Neural crest cell (in vitro differentiated cells): ENCODE results near the gene QARS1. TPM values are rescaled to one million over a fixed set of nuclear protein-coding genes. Genes with fewer than 3 reads are reported as not detected.

Source experiments
- DNase-seq: peaks from one replicate; pipeline ENCODE4 v3.0.0; 2021; ENCODE audit warnings: low read depth, mixed read lengths, low spot score
- H3K27ac Mint-ChIP-seq: one replicate; pipeline ENCODE4 v1.8.0; 2021; ENCODE audit warnings: mild to moderate bottlenecking, mixed read lengths; ENCODE audit not compliant: unreplicated experiment
- H3K27me3 Mint-ChIP-seq: 2 replicates; pipeline ENCODE4 v1.8.0; 2021; ENCODE audit warnings: low read depth, mild to moderate bottlenecking, mixed read lengths
- H3K36me3 Mint-ChIP-seq: 2 replicates; pipeline ENCODE4 v1.8.0; 2021; ENCODE audit warnings: low read depth, mild to moderate bottlenecking, mixed read lengths
- H3K4me1 Mint-ChIP-seq: 2 replicates; pipeline ENCODE4 v1.8.0; 2021; ENCODE audit warnings: mixed read lengths
- H3K4me3 Mint-ChIP-seq: one replicate; pipeline ENCODE4 v1.8.0; 2021; ENCODE audit warnings: mild to moderate bottlenecking, mixed read lengths
- H3K9me3 Mint-ChIP-seq: 2 replicates; pipeline ENCODE4 v1.8.0; 2021; ENCODE audit warnings: mixed read lengths
- CTCF ChIP-seq: fragments of 200-600 bp; sonication (generic); conservative IDR thresholded peaks from 2 replicates; pipeline ENCODE4 v1.5.0; 2021; ENCODE audit warnings: antibody characterized with exemption, mild to moderate bottlenecking
- total RNA-seq: library from RNA; stranded (reverse); gene quantifications from 2 replicates; pipeline ENCODE4 v1.2.1, GENCODE V29; 2021

The QARS1 gene
- total RNA-seq, 1 donor from 2014 or later = 382 TPM

DNA sequence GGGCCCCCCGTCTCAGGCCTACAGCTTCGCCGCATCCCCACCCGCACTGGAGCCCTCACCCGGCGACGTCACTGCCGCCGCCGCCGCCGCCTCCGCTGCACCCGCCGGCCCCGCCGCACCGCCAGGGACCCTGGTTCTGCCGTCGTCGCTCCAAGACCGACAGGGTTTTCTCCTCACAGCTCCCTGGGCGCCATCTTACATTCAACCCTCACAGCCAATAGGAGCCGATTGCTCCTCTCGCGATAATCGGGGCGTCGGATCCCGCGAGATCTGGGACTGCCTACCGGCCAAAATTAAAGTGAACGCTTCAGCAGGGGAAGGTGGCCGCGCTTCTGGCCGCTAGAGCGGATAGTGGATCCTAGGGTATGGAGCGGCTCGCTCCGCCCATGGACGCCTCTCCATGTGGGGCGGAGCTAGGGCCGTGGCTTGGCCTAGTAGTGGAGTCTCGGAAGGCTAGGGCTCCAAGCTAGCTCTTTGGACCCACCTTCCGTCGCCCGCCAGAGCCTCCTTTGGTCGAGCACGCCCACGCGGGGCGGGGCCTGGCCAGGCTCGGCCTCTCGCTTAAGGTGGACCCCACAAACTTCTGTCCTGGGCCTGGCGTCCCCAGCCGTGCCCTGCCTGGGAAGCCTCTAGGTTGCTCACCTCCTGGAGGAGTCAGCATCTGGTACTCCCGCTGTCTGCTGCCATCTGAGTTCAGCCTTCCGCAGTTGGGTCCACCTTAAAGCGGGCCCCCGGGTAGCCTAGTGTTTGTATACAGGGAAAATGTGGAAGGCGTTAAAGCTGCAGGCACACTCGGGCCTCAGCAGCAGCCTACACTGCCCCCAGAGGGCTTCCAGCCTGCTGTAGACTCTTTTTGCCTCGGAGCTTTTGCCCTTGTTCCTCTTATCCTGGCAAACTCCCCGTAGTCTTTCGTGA is 10.4 kb downstream of the QARS1 start, which contains the start of gene QRICH1:
Gene QRICH1, minus strand, starts transcription at position 219 of the 915 bp plus-strand sequence. CDS start 17,054 bp downstream, outside the sequence.
- peak; percentile 60 for TF ChIP-seq CTCF

DNA sequence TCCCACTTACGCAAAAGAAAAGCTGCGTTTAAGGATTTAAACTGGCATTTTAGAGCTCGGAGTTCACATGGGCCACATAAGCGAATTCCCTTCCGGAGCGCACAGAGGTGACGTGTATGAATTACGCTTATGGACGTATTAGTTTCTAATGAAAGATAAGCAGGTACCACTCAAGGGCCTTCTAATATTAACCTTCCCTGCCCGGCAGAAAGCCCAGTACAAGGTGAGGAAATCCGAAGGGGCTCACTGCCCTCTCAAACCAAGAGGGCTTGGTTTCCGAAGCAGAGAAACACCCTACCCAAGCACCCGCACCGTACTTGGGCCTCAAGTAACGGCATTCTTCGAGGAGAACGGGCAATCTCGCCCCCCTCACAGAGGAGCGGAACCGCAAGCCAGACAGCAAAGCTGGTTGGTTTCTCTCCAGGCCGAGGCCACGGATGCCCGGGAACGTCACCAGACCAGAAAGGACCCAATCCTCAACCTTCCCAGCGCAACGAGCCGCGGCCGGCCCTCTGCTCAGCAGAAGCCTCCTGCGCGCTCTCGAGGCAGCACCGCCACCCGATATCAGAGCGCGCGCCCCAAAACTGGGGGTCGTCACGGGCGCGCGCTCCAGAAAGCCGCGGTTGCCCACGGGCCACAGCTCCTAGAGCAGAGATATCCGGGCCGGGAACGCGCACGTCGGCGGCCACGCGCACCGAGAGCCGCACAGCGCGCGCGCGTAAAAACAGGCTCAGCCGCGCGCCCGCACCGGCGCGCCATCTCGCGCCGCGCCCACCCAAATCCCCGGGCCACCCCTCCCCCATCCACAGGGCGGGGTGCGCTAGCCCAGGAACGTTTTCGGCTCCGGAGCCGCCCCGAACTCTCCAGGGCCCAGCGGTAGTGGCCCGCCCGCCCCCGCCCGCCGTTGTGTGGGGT is 11.4 kb downstream of the QARS1 start:
- peaks cover 36% of the 10 kb centered on the region for H3K4me1 Mint-ChIP-seq
- peak; percentile 74 for DNase-seq
- H3K9me3 Mint-ChIP-seq = no peaks in the 10 kb centered on the region

More for the DNA sequence above, 10.4 kb downstream of the QARS1 start, which contains the start of gene QRICH1:
- DNase-seq = peak; percentile 98
- Mint-ChIP-seq H3K27ac (peak within 1 kb of the TSS; percentile 96), H3K4me1 (peaks cover 36% of the 10 kb centered on the region), H3K9me3 (no peaks in the 10 kb centered on the region), H3K4me3 (peak within 1 kb of the TSS; percentile 98), H3K27me3 (no peaks in the 10 kb centered on the region), H3K36me3 (no peaks in the 10 kb centered on the region)

DNA sequence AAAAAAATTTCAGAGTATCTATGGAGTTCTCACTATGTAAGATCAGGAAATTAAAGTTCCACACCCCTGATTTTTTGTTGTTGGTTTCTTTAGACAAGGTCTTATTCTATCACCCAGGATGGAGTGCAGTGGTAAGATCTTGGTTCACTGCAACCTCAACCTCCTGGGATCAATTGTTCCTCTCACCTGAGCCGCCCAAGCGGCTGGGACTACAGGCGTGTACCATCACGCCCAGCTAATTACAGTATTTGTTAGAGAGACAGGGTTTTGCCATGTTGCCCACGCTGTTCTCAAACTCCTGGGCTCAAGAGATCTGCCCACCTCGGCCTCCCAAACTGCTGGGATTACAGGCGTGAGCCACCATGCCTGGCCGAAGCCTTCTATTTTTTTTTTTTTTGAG is 23.1 kb downstream of the QARS1 start:
- Mint-ChIP-seq H3K9me3 (no peaks in the 10 kb centered on the region), H3K4me3 (no peak overlapping the region), H3K27me3 (no peaks in the 10 kb centered on the region), H3K36me3 (no peaks in the 10 kb centered on the region), H3K27ac (no peak overlapping the region), H3K4me1 (no peaks in the 10 kb centered on the region)
- no peak for DNase-seq
- TF ChIP-seq CTCF = no peak

More for the DNA sequence above, 11.4 kb downstream of the QARS1 start:
- Mint-ChIP-seq H3K4me3 (peak overlapping the region; percentile 98), H3K27me3 (no peaks in the 10 kb centered on the region), H3K27ac (peak overlapping the region; percentile 94), H3K36me3 (no peaks in the 10 kb centered on the region)
- no peak for TF ChIP-seq CTCF

GRCh38 chr3:49079270-49079669 is 25.3 kb downstream of the QARS1 start:
- Mint-ChIP-seq H3K27ac (no peak overlapping the region), H3K36me3 (no peaks in the 10 kb centered on the region)
- DNase-seq = no peak

More at GRCh38 chr3:49079270-49079669, 25.3 kb downstream of the QARS1 start:
- no peak overlapping the region for H3K4me3 Mint-ChIP-seq
- no peak for TF ChIP-seq CTCF
- H3K27me3 Mint-ChIP-seq = no peaks in the 10 kb centered on the region
- no peaks in the 10 kb centered on the region for H3K4me1 Mint-ChIP-seq
- H3K9me3 Mint-ChIP-seq = no peaks in the 10 kb centered on the region
